Panc1 (cell line): ENCODE results near the gene PLCG2. TPM values are rescaled to one million over a fixed set of nuclear protein-coding genes. Genes with fewer than 3 reads are reported as not detected.

ENCODE experiments used
- ATAC-seq: fragments of 200-7000 bp; cut with Tn5 transposase; 2 replicates; pipeline ENCODE4 v1.9.1; 2020; ENCODE audit warnings: mild to moderate bottlenecking, moderate library complexity
- BruUV-seq: library from RNA; stranded (reverse); fragments of 400-500 nt; replicated peaks from 2 replicates; lab custom pipeline; 2021; lab: Mats Ljungman, UMichigan
- CTCF ChIA-PET: fragments of 300-600 bp; sonication (Branson Sonifier 250); formaldehyde crosslinking; loops from one replicate; lab custom pipeline; 2022; ENCODE audit warnings: antibody characterized with exemption; lab: Charles Lee
- POLR2A ChIA-PET: fragments of 300-600 bp; sonication (Branson Sonifier 250); formaldehyde crosslinking; loops from one replicate; lab custom pipeline; 2022; ENCODE audit warnings: antibody characterized with exemption; lab: Charles Lee
- DNase-seq: peaks from one replicate; pipeline ENCODE4 v3.0.0-alpha.2; 2010; ENCODE audit warnings: low read depth, low spot score
- H3K27ac ChIP-seq: 2 replicates; pipeline ENCODE4 v1.5.1; 2011; ENCODE audit warnings: mild to moderate bottlenecking, low read length, inconsistent platforms
- H3K27me3 ChIP-seq: fragments of 200-500 bp; sonication (Bioruptor generic); 2 replicates; pipeline ENCODE4 v1.6.0; 2014; ENCODE audit warnings: low read length, inconsistent platforms; ENCODE audit not compliant: control insufficient read depth, insufficient read depth
- H3K36me3 ChIP-seq: fragments of 200-500 bp; sonication (Bioruptor generic); 2 replicates; pipeline ENCODE4 v1.5.1; 2014; ENCODE audit warnings: inconsistent platforms, mild to moderate bottlenecking, low read length, moderate library complexity; ENCODE audit not compliant: control insufficient read depth, insufficient read depth
- H3K4me1 ChIP-seq: 2 replicates; pipeline ENCODE4 v1.5.1; 2011; ENCODE audit warnings: inconsistent platforms, mild to moderate bottlenecking, low read length, moderate library complexity; ENCODE audit not compliant: control insufficient read depth, insufficient read depth
- H3K4me3 ChIP-seq, 2 experiments: 2 replicates each; pipeline ENCODE4 v1.5.1; 2011 to 2012; ENCODE audit warnings: low read depth in 2 of 2, low read length in 2 of 2, mild to moderate bottlenecking in 2 of 2, inconsistent platforms in 1 of 2, moderate library complexity in 1 of 2
- H3K9me3 ChIP-seq: fragments of 200-500 bp; sonication (Bioruptor generic); 2 replicates; pipeline ENCODE4 v1.5.1; 2014; ENCODE audit warnings: low read depth, mild to moderate bottlenecking, inconsistent platforms, low read length, moderate library complexity; ENCODE audit not compliant: control insufficient read depth, insufficient read depth
- POLR2AphosphoS5 ChIP-seq: IDR thresholded peaks from 2 replicates; pipeline ENCODE4 v1.6.1; 2012; ENCODE audit warnings: mild to moderate bottlenecking, low read depth, low read length, moderate library complexity
- SIN3A ChIP-seq: IDR thresholded peaks from 2 replicates; pipeline ENCODE4 v1.6.1; 2012; ENCODE audit warnings: low read depth, mild to moderate bottlenecking, low read length, moderate library complexity, borderline replicate concordance; ENCODE audit not compliant: insufficient read depth
- TCF7L2 ChIP-seq: IDR thresholded peaks from 2 replicates; pipeline ENCODE4 v1.6.1; 2011; ENCODE audit warnings: mild to moderate bottlenecking, low read depth, low read length, inconsistent platforms
- in situ Hi-C: cut with HindIII; loops from 2 replicates; pipeline ENCODE4 v1.10.0; 2016; ENCODE audit warnings: low sequenced_read_pairs, low pct_unique_long_range_greater_than_20kb
- intact Hi-C: fragments of 100-400 bp; cut with micrococcal nuclease; formaldehyde crosslinking; loops from one replicate; pipeline ENCODE4 v1.10.0; 2022; ENCODE audit not compliant: unreplicated experiment
- total RNA-seq: library from RNA; stranded (reverse); gene quantifications from one replicate; pipeline ENCODE4 v1.2.1, GENCODE V29; 2021; ENCODE audit not compliant: unreplicated experiment
- TF ChIP-seq, protein P1 (sequence below): fragments of 450-650 bp; IDR thresholded peaks from 2 replicates; pipeline ENCODE4 v1.5.1; 2017; ENCODE audit warnings: mild to moderate bottlenecking
- TF ChIP-seq, protein P2 (sequence below), 2 experiments: IDR thresholded peaks; 2 replicates each; pipeline ENCODE4 v1.6.1; 2011 to 2012; ENCODE audit warnings: low read depth in 2 of 2, control low read depth in 1 of 2, low read length in 1 of 2, mild to moderate bottlenecking in 1 of 2, moderate library complexity in 1 of 2; ENCODE audit not compliant: insufficient read depth in 1 of 2

Gene PLCG2
- total RNA-seq, 1 experiment from 2014 or later: 10.8 TPM

DNA sequence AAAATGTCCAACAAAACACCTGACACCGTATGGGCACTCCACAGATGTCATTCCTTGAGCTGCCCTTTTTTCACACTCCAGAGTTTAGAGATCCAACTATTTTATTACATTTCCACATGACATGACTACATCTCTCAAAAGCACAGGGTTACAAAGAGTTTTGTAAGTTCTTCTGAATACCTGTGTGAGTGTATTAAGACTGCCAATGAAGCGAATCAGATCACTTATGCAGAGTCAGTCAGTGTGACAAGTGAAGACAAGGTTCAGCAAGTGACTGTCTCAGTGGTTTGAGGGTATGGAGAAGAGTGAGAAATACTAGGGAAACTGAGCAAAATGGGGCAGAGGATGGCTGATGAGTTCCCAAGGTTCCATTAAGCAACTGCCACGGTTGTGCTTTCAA, 223.7 kb downstream of the PLCG2 start:
- no TSS peak for BruUV-seq
- no peak for ATAC-seq
- TF ChIP-seq POLR2AphosphoS5 (no peak), SIN3A (no peak)
- TF ChIP-seq, protein P1, sequence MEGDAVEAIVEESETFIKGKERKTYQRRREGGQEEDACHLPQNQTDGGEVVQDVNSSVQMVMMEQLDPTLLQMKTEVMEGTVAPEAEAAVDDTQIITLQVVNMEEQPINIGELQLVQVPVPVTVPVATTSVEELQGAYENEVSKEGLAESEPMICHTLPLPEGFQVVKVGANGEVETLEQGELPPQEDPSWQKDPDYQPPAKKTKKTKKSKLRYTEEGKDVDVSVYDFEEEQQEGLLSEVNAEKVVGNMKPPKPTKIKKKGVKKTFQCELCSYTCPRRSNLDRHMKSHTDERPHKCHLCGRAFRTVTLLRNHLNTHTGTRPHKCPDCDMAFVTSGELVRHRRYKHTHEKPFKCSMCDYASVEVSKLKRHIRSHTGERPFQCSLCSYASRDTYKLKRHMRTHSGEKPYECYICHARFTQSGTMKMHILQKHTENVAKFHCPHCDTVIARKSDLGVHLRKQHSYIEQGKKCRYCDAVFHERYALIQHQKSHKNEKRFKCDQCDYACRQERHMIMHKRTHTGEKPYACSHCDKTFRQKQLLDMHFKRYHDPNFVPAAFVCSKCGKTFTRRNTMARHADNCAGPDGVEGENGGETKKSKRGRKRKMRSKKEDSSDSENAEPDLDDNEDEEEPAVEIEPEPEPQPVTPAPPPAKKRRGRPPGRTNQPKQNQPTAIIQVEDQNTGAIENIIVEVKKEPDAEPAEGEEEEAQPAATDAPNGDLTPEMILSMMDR: no peak
- TF ChIP-seq, protein P2, sequence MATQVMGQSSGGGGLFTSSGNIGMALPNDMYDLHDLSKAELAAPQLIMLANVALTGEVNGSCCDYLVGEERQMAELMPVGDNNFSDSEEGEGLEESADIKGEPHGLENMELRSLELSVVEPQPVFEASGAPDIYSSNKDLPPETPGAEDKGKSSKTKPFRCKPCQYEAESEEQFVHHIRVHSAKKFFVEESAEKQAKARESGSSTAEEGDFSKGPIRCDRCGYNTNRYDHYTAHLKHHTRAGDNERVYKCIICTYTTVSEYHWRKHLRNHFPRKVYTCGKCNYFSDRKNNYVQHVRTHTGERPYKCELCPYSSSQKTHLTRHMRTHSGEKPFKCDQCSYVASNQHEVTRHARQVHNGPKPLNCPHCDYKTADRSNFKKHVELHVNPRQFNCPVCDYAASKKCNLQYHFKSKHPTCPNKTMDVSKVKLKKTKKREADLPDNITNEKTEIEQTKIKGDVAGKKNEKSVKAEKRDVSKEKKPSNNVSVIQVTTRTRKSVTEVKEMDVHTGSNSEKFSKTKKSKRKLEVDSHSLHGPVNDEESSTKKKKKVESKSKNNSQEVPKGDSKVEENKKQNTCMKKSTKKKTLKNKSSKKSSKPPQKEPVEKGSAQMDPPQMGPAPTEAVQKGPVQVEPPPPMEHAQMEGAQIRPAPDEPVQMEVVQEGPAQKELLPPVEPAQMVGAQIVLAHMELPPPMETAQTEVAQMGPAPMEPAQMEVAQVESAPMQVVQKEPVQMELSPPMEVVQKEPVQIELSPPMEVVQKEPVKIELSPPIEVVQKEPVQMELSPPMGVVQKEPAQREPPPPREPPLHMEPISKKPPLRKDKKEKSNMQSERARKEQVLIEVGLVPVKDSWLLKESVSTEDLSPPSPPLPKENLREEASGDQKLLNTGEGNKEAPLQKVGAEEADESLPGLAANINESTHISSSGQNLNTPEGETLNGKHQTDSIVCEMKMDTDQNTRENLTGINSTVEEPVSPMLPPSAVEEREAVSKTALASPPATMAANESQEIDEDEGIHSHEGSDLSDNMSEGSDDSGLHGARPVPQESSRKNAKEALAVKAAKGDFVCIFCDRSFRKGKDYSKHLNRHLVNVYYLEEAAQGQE (IDR thresholded peaks at IDR 0.05; ENCODE audit: insufficient read depth in 1 of 2, low read depth in 2 of 2, low read length in 1 of 2): no peak
- POLR2A ChIA-PET: interaction anchor here (0.7 kb wide), 1 partner anchor 483 kb away, joined by 3 read pairs; no protein-coding TSS in a partner anchor
- H3K36me3 ChIP-seq: no peaks in the 10 kb centered on the region
- in situ Hi-C loops: no loop called here
- intact Hi-C loops: no loop called here
- CTCF ChIA-PET: no interaction called here
- no peaks in the 10 kb centered on the region for H3K27me3 ChIP-seq
- no peak overlapping the region for H3K27ac ChIP-seq
- no peaks in the 10 kb centered on the region for H3K9me3 ChIP-seq
- H3K4me3 ChIP-seq: no peak overlapping the region
- no peaks in the 10 kb centered on the region for H3K4me1 ChIP-seq
- no peak for DNase-seq

DNA sequence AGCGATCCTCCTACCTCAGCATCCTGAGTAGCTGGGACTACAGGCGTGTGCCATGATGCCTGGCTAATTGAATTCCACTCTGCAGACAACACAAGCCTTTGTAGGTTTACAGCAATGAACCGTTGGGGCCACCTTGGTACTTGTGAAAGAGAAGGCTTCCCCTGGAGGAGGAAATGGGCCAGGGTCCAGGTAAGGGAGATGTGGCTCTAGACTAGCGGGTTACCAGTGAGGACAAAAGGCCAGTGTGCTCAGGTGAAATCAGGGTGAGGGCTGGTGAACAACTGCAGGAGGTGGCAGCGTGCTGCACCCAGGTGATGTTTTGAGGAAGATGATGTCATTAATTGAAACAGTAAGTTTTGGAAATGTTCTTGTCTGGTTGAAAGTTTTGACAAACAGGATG, 225.5 kb downstream of the PLCG2 start:
- no peak for TF ChIP-seq TCF7L2
- H3K36me3 ChIP-seq: no peaks in the 10 kb centered on the region
- intact Hi-C loops: no loop called here
- DNase-seq: no peak
- CTCF ChIA-PET: no interaction called here
- no peak overlapping the region for H3K4me3 ChIP-seq
- no peaks in the 10 kb centered on the region for H3K9me3 ChIP-seq
- no peak for ATAC-seq
- POLR2A ChIA-PET: no interaction called here
- no TSS peak for BruUV-seq
- no peak overlapping the region for H3K27ac ChIP-seq
- in situ Hi-C loops: no loop called here
- no peaks in the 10 kb centered on the region for H3K27me3 ChIP-seq
- H3K4me1 ChIP-seq: no peaks in the 10 kb centered on the region

DNA sequence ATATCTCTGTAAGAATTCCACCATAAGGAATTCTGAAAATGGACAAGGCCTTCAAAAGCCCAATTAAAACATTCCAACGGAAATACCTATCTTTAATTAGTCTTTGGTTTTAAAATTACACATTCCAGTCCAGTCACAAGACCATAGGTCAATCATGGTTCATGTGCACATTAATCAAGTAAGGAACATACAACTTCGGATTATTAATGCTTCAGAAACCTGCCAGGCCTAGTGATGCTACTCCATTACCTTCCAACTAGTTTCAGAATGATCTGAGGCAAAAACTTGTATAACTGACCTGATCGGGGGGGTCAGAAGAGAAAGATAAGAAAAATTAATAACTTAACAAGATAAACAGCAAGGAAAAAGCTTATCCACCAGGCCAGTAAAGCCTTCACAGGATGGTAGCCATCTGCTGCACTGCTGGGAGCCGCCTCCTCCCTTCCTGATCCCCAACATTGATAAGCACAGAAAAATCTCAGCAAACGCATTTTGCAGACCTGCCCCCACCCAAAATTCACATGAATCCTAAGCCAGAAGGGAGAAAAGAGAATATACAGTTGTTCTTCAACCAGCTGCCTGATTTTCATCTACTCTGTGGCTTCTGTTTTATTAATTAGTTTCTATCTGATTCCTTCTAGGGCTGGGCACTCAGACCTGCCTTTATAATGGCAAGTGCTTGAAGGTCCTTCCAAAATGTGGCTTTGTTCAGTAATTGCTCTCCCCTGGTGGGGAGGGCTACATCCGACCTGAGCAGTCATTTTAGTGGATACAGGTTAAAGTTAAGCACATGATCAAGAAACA, 226.1 kb downstream of the PLCG2 start:
- no peaks in the 10 kb centered on the region for H3K4me1 ChIP-seq
- no peak overlapping the region for H3K4me3 ChIP-seq
- no peak for TF ChIP-seq POLR2AphosphoS5
- no peak for TF ChIP-seq SIN3A
- no peak for TF ChIP-seq TCF7L2
- TF ChIP-seq, protein P2 (IDR thresholded peaks at IDR 0.05; ENCODE audit: insufficient read depth in 1 of 2, low read depth in 2 of 2, low read length in 1 of 2): no peak
- TF ChIP-seq, protein P1: no peak
- ChIA-PET CTCF (no interaction called here), POLR2A (no interaction called here)
- BruUV-seq: no TSS peak
- ATAC-seq: no peak
- in situ Hi-C loops: no loop called here
- no peaks in the 10 kb centered on the region for H3K9me3 ChIP-seq
- no peak for DNase-seq
- H3K36me3 ChIP-seq: no peaks in the 10 kb centered on the region
- no peak overlapping the region for H3K27ac ChIP-seq
- intact Hi-C loops: no loop called here
- H3K27me3 ChIP-seq: no peaks in the 10 kb centered on the region
